Measurements from ENCODE around the gene AKAP8.

The AKAP8 gene

GRCh38 chr19:15304140-15304705 lies 75.4 kb downstream of the AKAP8 start:
- H3K4me3 ChIP-seq (replicated peaks; ENCODE audit: low read depth, low read length) = no peak overlapping the region
- H3K36me3 ChIP-seq (ENCODE audit: control insufficient read depth, insufficient read depth, low read length) = peaks cover 2% of the 10 kb centered on the region; the same call in 1 of the 2 replicates
- no peak for TF ChIP-seq CTCF (IDR thresholded peaks at IDR 0.05; ENCODE audit: insufficient read depth, low read length, poor library complexity, severe bottlenecking)
- H3K27me3 ChIP-seq (replicated peaks; ENCODE audit: control insufficient read depth, insufficient read depth, low read length) = no peaks in the 10 kb centered on the region
- no peak for DNase-seq (ENCODE audit: extremely low read depth, insufficient read length)
